Measurements from ENCODE around the gene CHAMP1. TPM values are rescaled to one million over a fixed set of nuclear protein-coding genes. Genes with fewer than 3 reads are reported as not detected.

CHAMP1 gene
- polyA plus RNA-seq, 1 donor from 2014 or later = 13.0 TPM

DNA sequence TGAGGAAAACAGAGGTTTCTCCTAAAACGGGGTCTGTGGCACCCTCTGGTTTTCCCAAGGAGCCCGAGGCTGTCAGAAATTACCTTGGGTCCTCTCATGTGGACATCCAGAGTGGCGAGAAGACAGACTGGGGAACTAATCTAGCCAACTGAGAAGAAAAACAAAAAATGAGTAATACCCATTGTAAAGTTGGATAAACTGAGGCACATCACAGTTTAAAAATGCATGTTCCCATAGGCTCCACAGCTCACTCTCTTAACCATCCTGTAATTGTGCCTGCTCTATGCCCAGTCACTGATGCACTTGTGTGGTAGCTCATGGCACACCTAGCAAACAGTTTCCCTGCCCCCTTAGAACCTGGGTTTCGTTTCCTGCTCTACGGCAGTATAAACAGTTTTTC, 48.1 kb upstream of the CHAMP1 start:
- Histone ChIP-seq H3K36me3 (ENCODE audit: insufficient read depth, low read length) (peaks cover 13% of the 10 kb centered on the region), H3K27ac (ENCODE audit: low read length) (no peak overlapping the region), H3K79me2 (replicated peaks; ENCODE audit: insufficient read depth, low read length) (no peaks in the 10 kb centered on the region), H3K9me3 (ENCODE audit: low read length) (no peaks in the 10 kb centered on the region), H4K20me1 (ENCODE audit: insufficient read depth) (no peaks in the 10 kb centered on the region), H3K4me3 (ENCODE audit: low read length) (no peak overlapping the region), H3K9ac (ENCODE audit: low read length) (no peak overlapping the region), H2AFZ (ENCODE audit: low read depth, low read length) (no peak overlapping the region), H3F3A (ENCODE audit: insufficient read depth, low read length, poor library complexity, severe bottlenecking) (no peaks in the 10 kb centered on the region), H3K4me2 (ENCODE audit: low read length) (no peak overlapping the region), H3K27me3 (ENCODE audit: insufficient read depth, low read depth, low read length) (no peaks in the 10 kb centered on the region), H3K9me2 (ENCODE audit: insufficient read depth, low read length) (no peaks in the 10 kb centered on the region)
- TF ChIP-seq EZH2 (IDR thresholded peaks at IDR 0.05; ENCODE audit: borderline replicate concordance, insufficient read depth, low read length, poor library complexity, severe bottlenecking) (no peak), SMC3 (conservative IDR thresholded peaks at IDR 0.05; ENCODE audit: poor library complexity) (no peak), MXI1 (conservative IDR thresholded peaks at IDR 0.05; ENCODE audit: poor library complexity, severe bottlenecking) (no peak), POLR2AphosphoS5 (IDR thresholded peaks at IDR 0.05) (no peak), TAF1 (IDR thresholded peaks at IDR 0.05; ENCODE audit: low read depth) (no peak), RAD21 (conservative IDR thresholded peaks at IDR 0.05) (no peak), EP300 (conservative IDR thresholded peaks at IDR 0.05; ENCODE audit: poor library complexity, severe bottlenecking) (no peak)
- TF ChIP-seq, protein P1, sequence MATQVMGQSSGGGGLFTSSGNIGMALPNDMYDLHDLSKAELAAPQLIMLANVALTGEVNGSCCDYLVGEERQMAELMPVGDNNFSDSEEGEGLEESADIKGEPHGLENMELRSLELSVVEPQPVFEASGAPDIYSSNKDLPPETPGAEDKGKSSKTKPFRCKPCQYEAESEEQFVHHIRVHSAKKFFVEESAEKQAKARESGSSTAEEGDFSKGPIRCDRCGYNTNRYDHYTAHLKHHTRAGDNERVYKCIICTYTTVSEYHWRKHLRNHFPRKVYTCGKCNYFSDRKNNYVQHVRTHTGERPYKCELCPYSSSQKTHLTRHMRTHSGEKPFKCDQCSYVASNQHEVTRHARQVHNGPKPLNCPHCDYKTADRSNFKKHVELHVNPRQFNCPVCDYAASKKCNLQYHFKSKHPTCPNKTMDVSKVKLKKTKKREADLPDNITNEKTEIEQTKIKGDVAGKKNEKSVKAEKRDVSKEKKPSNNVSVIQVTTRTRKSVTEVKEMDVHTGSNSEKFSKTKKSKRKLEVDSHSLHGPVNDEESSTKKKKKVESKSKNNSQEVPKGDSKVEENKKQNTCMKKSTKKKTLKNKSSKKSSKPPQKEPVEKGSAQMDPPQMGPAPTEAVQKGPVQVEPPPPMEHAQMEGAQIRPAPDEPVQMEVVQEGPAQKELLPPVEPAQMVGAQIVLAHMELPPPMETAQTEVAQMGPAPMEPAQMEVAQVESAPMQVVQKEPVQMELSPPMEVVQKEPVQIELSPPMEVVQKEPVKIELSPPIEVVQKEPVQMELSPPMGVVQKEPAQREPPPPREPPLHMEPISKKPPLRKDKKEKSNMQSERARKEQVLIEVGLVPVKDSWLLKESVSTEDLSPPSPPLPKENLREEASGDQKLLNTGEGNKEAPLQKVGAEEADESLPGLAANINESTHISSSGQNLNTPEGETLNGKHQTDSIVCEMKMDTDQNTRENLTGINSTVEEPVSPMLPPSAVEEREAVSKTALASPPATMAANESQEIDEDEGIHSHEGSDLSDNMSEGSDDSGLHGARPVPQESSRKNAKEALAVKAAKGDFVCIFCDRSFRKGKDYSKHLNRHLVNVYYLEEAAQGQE (IDR thresholded peaks at IDR 0.05; ENCODE audit: borderline replicate concordance) = no peak
- TF ChIP-seq, protein P2, sequence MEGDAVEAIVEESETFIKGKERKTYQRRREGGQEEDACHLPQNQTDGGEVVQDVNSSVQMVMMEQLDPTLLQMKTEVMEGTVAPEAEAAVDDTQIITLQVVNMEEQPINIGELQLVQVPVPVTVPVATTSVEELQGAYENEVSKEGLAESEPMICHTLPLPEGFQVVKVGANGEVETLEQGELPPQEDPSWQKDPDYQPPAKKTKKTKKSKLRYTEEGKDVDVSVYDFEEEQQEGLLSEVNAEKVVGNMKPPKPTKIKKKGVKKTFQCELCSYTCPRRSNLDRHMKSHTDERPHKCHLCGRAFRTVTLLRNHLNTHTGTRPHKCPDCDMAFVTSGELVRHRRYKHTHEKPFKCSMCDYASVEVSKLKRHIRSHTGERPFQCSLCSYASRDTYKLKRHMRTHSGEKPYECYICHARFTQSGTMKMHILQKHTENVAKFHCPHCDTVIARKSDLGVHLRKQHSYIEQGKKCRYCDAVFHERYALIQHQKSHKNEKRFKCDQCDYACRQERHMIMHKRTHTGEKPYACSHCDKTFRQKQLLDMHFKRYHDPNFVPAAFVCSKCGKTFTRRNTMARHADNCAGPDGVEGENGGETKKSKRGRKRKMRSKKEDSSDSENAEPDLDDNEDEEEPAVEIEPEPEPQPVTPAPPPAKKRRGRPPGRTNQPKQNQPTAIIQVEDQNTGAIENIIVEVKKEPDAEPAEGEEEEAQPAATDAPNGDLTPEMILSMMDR (IDR thresholded peaks at IDR 0.05; ENCODE audit: poor library complexity, severe bottlenecking) = no peak

DNA sequence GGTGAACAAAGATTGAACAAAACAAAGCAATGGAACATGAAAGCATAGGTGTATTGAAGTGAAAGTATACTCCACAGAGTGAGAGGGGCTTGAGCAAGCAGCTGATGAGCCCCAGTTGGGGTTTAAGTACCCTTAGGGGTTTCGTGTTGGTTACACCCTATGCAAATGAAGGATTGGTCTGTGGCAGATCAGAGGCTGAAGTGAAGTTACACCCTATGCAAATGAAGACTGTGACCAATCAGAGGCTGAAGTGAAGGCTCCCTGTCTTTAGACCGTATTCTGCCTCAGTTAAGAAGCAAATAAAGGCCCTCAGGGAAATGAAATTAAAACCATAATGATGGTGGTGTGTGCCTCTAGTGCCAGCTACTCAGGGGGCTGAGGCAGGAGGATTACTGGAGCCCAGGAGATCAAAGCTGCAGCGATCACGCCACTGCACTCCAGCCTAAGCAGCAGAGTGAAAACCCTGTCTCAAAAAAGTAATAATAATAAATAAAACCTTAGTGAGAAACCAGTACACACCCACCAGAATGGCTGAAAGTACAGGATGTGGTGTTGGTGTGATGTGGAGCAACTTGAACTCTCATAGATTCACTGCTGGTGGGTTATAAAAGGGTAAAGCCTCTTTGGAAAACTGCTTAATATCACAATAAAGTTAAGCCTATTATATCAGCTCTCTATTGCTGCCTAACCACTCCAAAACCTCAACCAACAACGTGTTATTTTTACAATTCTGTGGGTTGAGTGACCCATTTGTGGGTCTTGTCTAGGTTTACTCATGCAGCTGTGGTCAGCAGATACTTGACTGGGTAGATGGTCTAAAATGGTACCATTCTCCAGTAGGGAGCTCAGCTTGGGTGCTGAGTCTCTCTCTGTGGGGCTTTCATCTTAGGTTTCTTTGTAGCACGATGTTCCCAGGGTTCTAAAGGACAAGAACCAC, 45.7 kb upstream of the CHAMP1 start:
- peaks cover 15% of the 10 kb centered on the region for H3K36me3 ChIP-seq (ENCODE audit: insufficient read depth, low read length)
- no peaks in the 10 kb centered on the region for H3K9me3 ChIP-seq (ENCODE audit: low read length)
- H4K20me1 ChIP-seq (ENCODE audit: insufficient read depth) = no peaks in the 10 kb centered on the region
- TF ChIP-seq MXI1 (conservative IDR thresholded peaks at IDR 0.05; ENCODE audit: poor library complexity, severe bottlenecking) = no peak
- TF ChIP-seq, protein P1 (IDR thresholded peaks at IDR 0.05; ENCODE audit: borderline replicate concordance) = no peak
- TF ChIP-seq EP300 (conservative IDR thresholded peaks at IDR 0.05; ENCODE audit: poor library complexity, severe bottlenecking) = no peak
- no peak for TF ChIP-seq TAF1 (IDR thresholded peaks at IDR 0.05; ENCODE audit: low read depth)
- TF ChIP-seq EZH2 (IDR thresholded peaks at IDR 0.05; ENCODE audit: borderline replicate concordance, insufficient read depth, low read length, poor library complexity, severe bottlenecking) = no peak
- TF ChIP-seq, protein P2 (IDR thresholded peaks at IDR 0.05; ENCODE audit: poor library complexity, severe bottlenecking) = no peak
- no peak for TF ChIP-seq POLR2AphosphoS5 (IDR thresholded peaks at IDR 0.05)
- TF ChIP-seq SMC3 (conservative IDR thresholded peaks at IDR 0.05; ENCODE audit: poor library complexity) = no peak
- TF ChIP-seq RAD21 (conservative IDR thresholded peaks at IDR 0.05) = no peak
- no peak overlapping the region for H3K4me2 ChIP-seq (ENCODE audit: low read length)
- no peaks in the 10 kb centered on the region for H3F3A ChIP-seq (ENCODE audit: insufficient read depth, low read length, poor library complexity, severe bottlenecking)
- H2AFZ ChIP-seq (ENCODE audit: low read depth, low read length) = no peak overlapping the region
- H3K9ac ChIP-seq (ENCODE audit: low read length) = no peak overlapping the region
- H3K27ac ChIP-seq (ENCODE audit: low read length) = no peak overlapping the region
- H3K27me3 ChIP-seq (ENCODE audit: insufficient read depth, low read depth, low read length) = no peaks in the 10 kb centered on the region
- no peaks in the 10 kb centered on the region for H3K79me2 ChIP-seq (replicated peaks; ENCODE audit: insufficient read depth, low read length)
- no peak overlapping the region for H3K4me3 ChIP-seq (ENCODE audit: low read length)
- H3K9me2 ChIP-seq (ENCODE audit: insufficient read depth, low read length) = no peaks in the 10 kb centered on the region

Data from neural cell (in vitro differentiated cells).